ENCODE data around the gene CRAMP1. TPM values are rescaled to one million over a fixed set of nuclear protein-coding genes. Genes with fewer than 3 reads are reported as not detected.

The CRAMP1 gene
- total RNA-seq, 1 donor from 2014 or later = 29.4 TPM

- intact Hi-C loops (cut with micrococcal nuclease) = loop anchor here (1.0 kb wide), 3 partner anchors 27 to 148 kb away; partner anchors contain the start of genes CRAMP1, HAGH and IFT140
Measured at GRCh38 chr16:1677942-1678499, 65.9 kb downstream of the CRAMP1 start, which contains the start of gene JPT2. Gene JPT2, plus strand, starts transcription at chr16:1678279. Its CDS starts 34 bp downstream, at chr16:1678313.

GRCh38 chr16:1678500-1679098 lies 66.4 kb downstream of the CRAMP1 start:
- intact Hi-C loops (cut with micrococcal nuclease) = loop anchor here (1.0 kb wide), 3 partner anchors 27 to 148 kb away; partner anchors contain the start of genes CRAMP1, HAGH and IFT140

- intact Hi-C loops (cut with micrococcal nuclease) = no loop called here
Measured at GRCh38 chr16:1680361-1680760, 68.2 kb downstream of the CRAMP1 start.

GRCh38 chr16:1681032-1681431 lies 68.9 kb downstream of the CRAMP1 start:
- intact Hi-C loops (cut with micrococcal nuclease) = no loop called here

GRCh38 chr16:1687427-1688316 lies 75.5 kb downstream of the CRAMP1 start:
- intact Hi-C loops (cut with micrococcal nuclease) = no loop called here

GRCh38 chr16:1688807-1689560 lies 76.8 kb downstream of the CRAMP1 start:
- intact Hi-C loops (cut with micrococcal nuclease) = no loop called here

GRCh38 chr16:1689853-1690252 lies 77.7 kb downstream of the CRAMP1 start:
- intact Hi-C loops (cut with micrococcal nuclease) = no loop called here

GRCh38 chr16:1690810-1691209 lies 78.7 kb downstream of the CRAMP1 start:
- intact Hi-C loops (cut with micrococcal nuclease) = no loop called here

- intact Hi-C loops (cut with micrococcal nuclease) = no loop called here
Measured at GRCh38 chr16:1691276-1691675, 79.1 kb downstream of the CRAMP1 start.

- intact Hi-C loops (cut with micrococcal nuclease) = no loop called here
Measured at GRCh38 chr16:1691956-1692355, 79.8 kb downstream of the CRAMP1 start.

GRCh38 chr16:1696863-1697262 lies 84.7 kb downstream of the CRAMP1 start:
- intact Hi-C loops (cut with micrococcal nuclease) = no loop called here

- intact Hi-C loops (cut with micrococcal nuclease) = no loop called here
Measured at GRCh38 chr16:1698680-1699079, 86.5 kb downstream of the CRAMP1 start.

GRCh38 chr16:1700246-1700645 lies 88.1 kb downstream of the CRAMP1 start:
- intact Hi-C loops (cut with micrococcal nuclease) = loop anchor here (10.0 kb wide), 1 partner anchor 205 kb away; the partner anchor contains the start of gene TELO2

- intact Hi-C loops (cut with micrococcal nuclease) = loop anchor here (10.0 kb wide), 1 partner anchor 207 kb away; the partner anchor contains the start of gene TELO2
Measured at GRCh38 chr16:1701216-1701878, 89.2 kb downstream of the CRAMP1 start.

- intact Hi-C loops (cut with micrococcal nuclease) = loop anchor here (1.0 to 10.0 kb wide), 3 partner anchors 27 to 211 kb away; partner anchors contain the start of genes EME2, JPT2, MRPS34 and NME3
Measured at GRCh38 chr16:1705324-1705687, 93.1 kb downstream of the CRAMP1 start.

- intact Hi-C loops (cut with micrococcal nuclease) = loop anchor here (1.0 to 10.0 kb wide), 4 partner anchors 28 to 211 kb away; partner anchors contain the start of genes CRAMP1, EME2, IFT140 and JPT2
Measured at GRCh38 chr16:1705688-1706385, 93.7 kb downstream of the CRAMP1 start, which contains the start of gene MAPK8IP3. Gene MAPK8IP3, plus strand, starts transcription at chr16:1706195. Its CDS starts 145 bp downstream, at chr16:1706340.

GRCh38 chr16:1706386-1707192 lies 94.4 kb downstream of the CRAMP1 start:
- intact Hi-C loops (cut with micrococcal nuclease) = loop anchor here (1.0 to 10.0 kb wide), 3 partner anchors 66 to 212 kb away; partner anchors contain the start of genes CRAMP1, EME2, IFT140 and MRPS34

GRCh38 chr16:1707193-1707790 lies 95.1 kb downstream of the CRAMP1 start:
- intact Hi-C loops (cut with micrococcal nuclease) = loop anchor here (5.0 to 10.0 kb wide), 2 partner anchors 65 to 212 kb away; partner anchors contain the start of genes EME2, MRPS34, NME3 and TELO2

Measured in T-helper 2 cell treated with Interferon-gamma antibody and Interleukin-4, amounts not matched to agents 100 ng/mL and 5 ng/mL, for 36 hours (primary cell).